Cardiac fibroblast (primary cell): ENCODE data around the gene TMCC1.
"Not testable (repeated sequence)": the region's sequence is repeated elsewhere in the genome, so short reads cannot be mapped to it uniquely, and the experiment has no call there.

ENCODE experiments used
- DNase-seq, 2 donors: peaks; one replicate each; pipeline versions ENCODE4 v3.0.0 to v3.0.0-alpha.2; 2010; ENCODE audit warnings: low read depth in 2 of 2
- H3K4me3 ChIP-seq, 2 donors: replicated peaks in 1 of 2; 1 replicate in 1 of 2; 2 replicates in 1 of 2; pipeline ENCODE4 v1.5.1; 2011; ENCODE audit warnings: low read depth in 2 of 2, low read length in 2 of 2, mild to moderate bottlenecking in 2 of 2, moderate library complexity in 1 of 2
- CTCF ChIP-seq: IDR thresholded peaks from one replicate; pipeline ENCODE4 v1.5.1; 2011; ENCODE audit warnings: low read depth, mild to moderate bottlenecking, low read length, inconsistent platforms

The TMCC1 gene

GRCh38 chr3:129653019-129653418 is 240.5 kb downstream of the TMCC1 start:
- DNase-seq, result no peak
- no peak for TF ChIP-seq CTCF
- H3K4me3 ChIP-seq, result no peak overlapping the region

- H3K4me3 ChIP-seq, result no peak overlapping the region
- peak; percentile 75 to 84 for DNase-seq
- TF ChIP-seq CTCF, result no peak
These were observed 241.9 kb downstream of the TMCC1 start for GRCh38 chr3:129651435-129652202.

- no peak overlapping the region for H3K4me3 ChIP-seq
- peak; percentile 90 to 94 for DNase-seq
- peak; percentile 66 for TF ChIP-seq CTCF
These were observed 243.1 kb downstream of the TMCC1 start for GRCh38 chr3:129650256-129650872.

GRCh38 chr3:129648391-129648790 is 245.1 kb downstream of the TMCC1 start:
- TF ChIP-seq CTCF, result no peak
- no peak overlapping the region for H3K4me3 ChIP-seq
- DNase-seq, result no peak

GRCh38 chr3:129645286-129645685 is 248.2 kb downstream of the TMCC1 start:
- DNase-seq, result no peak
- no peak overlapping the region for H3K4me3 ChIP-seq
- TF ChIP-seq CTCF, result no peak

GRCh38 chr3:129644836-129645235 is 248.7 kb downstream of the TMCC1 start:
- TF ChIP-seq CTCF, result no peak
- no peak overlapping the region for H3K4me3 ChIP-seq
- DNase-seq, result no peak

- not testable (repeated sequence) for H3K4me3 ChIP-seq
These were observed 251.8 kb downstream of the TMCC1 start for GRCh38 chr3:129641567-129642260.

GRCh38 chr3:129640985-129641384 is 252.5 kb downstream of the TMCC1 start:
- DNase-seq, H3K4me3 ChIP-seq: not testable (repeated sequence)

More at GRCh38 chr3:129641567-129642260, 251.8 kb downstream of the TMCC1 start:
- not testable (repeated sequence) for DNase-seq
